ENCODE results near the gene DDX6.

DNA sequence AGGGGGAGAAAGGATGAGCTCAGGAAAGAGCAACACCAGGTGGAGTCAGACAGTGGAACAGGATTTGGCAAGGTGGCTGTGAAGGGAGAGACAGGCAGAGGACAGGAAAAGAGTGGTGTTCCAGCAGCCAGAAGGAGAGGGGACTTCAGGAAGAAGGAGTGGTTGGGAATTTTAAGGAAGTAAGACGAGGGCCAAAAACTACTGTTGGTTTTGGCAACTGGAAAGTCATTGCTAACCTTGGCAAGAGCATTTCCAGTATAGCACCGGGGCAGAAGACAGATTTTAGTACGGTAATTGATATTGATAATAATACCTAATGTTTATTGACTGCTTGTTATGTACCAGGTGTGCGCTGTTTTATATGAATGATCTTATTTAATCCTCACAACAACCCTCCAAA, 15.4 kb upstream of the DDX6 start:
- TF ChIP-seq, protein P1, sequence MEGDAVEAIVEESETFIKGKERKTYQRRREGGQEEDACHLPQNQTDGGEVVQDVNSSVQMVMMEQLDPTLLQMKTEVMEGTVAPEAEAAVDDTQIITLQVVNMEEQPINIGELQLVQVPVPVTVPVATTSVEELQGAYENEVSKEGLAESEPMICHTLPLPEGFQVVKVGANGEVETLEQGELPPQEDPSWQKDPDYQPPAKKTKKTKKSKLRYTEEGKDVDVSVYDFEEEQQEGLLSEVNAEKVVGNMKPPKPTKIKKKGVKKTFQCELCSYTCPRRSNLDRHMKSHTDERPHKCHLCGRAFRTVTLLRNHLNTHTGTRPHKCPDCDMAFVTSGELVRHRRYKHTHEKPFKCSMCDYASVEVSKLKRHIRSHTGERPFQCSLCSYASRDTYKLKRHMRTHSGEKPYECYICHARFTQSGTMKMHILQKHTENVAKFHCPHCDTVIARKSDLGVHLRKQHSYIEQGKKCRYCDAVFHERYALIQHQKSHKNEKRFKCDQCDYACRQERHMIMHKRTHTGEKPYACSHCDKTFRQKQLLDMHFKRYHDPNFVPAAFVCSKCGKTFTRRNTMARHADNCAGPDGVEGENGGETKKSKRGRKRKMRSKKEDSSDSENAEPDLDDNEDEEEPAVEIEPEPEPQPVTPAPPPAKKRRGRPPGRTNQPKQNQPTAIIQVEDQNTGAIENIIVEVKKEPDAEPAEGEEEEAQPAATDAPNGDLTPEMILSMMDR (IDR thresholded peaks at IDR 0.05) = no peak
- no peak for TF ChIP-seq ZFX (IDR thresholded peaks at IDR 0.05; ENCODE audit: borderline replicate concordance)
